WTC11 (cell line): ENCODE results near the gene SMOC2. TPM values are rescaled to one million over a fixed set of nuclear protein-coding genes. Genes with fewer than 3 reads are reported as not detected.

Source experiments
- ATAC-seq: fragments of 200-7000 bp; cut with Tn5 transposase; 2 replicates; pipeline ENCODE4 v1.10.0; 2021; ENCODE audit warnings: mild to moderate bottlenecking, moderate library complexity
- CTCF ChIA-PET: fragments of 300-600 bp; sonication (Branson Sonifier 250); formaldehyde crosslinking; loops from one replicate; lab custom pipeline; 2021; ENCODE audit warnings: antibody characterized with exemption; lab: Charles Lee
- POLR2A ChIA-PET: fragments of 350-600 bp; sonication (Branson Sonifier 250); formaldehyde crosslinking; loops from one replicate; lab custom pipeline; 2021; ENCODE audit warnings: antibody characterized with exemption; lab: Charles Lee
- DNase-seq: peaks from one replicate; pipeline ENCODE4 v3.0.0; 2021; ENCODE audit warnings: low spot score
- H3K27ac Mint-ChIP-seq: 2 replicates; pipeline ENCODE4 v1.8.0; 2021; ENCODE audit warnings: mixed read lengths
- H3K27me3 Mint-ChIP-seq: 2 replicates; pipeline ENCODE4 v1.8.0; 2021; ENCODE audit warnings: low read depth, mild to moderate bottlenecking, moderate library complexity, mixed read lengths
- H3K36me3 Mint-ChIP-seq: 2 replicates; pipeline ENCODE4 v1.8.0; 2021; ENCODE audit warnings: mixed read lengths
- H3K4me1 Mint-ChIP-seq: 2 replicates; pipeline ENCODE4 v1.8.0; 2022; ENCODE audit warnings: mixed read lengths
- H3K4me3 Mint-ChIP-seq: 2 replicates; pipeline ENCODE4 v1.8.0; 2021; ENCODE audit warnings: mild to moderate bottlenecking, moderate library complexity, mixed read lengths
- H3K9me3 Mint-ChIP-seq: 2 replicates; pipeline ENCODE4 v1.8.0; 2021; ENCODE audit warnings: mixed read lengths
- ARID4B ChIP-seq: sonication (generic); formaldehyde crosslinking; IDR thresholded peaks from 2 replicates; pipeline ENCODE4 v1.8.0; 2023; ENCODE audit warnings: missing genetic modification reagents, mild to moderate bottlenecking, borderline replicate concordance
- ATF1 ChIP-seq: sonication (generic); formaldehyde crosslinking; IDR thresholded peaks from 2 replicates; pipeline ENCODE4 v1.8.1; 2023; ENCODE audit warnings: mild to moderate bottlenecking, moderate library complexity, missing genetic modification reagents
- CDX4 ChIP-seq: fragments of 250-450 bp; sonication (Bioruptor Pico); IDR thresholded peaks from 2 replicates; pipeline ENCODE4 v1.9.0; 2021; ENCODE audit warnings: moderate library complexity, mild to moderate bottlenecking, inconsistent platforms, borderline replicate concordance
- E2F4 ChIP-seq: sonication (generic); formaldehyde crosslinking; IDR thresholded peaks from 2 replicates; pipeline ENCODE4 v1.8.1; 2022; ENCODE audit warnings: low read depth, mild to moderate bottlenecking, moderate library complexity, missing genetic modification reagents, borderline replicate concordance
- KAT7 ChIP-seq: sonication (generic); formaldehyde crosslinking; IDR thresholded peaks from 2 replicates; pipeline ENCODE4 v1.8.1; 2023; ENCODE audit warnings: missing genetic modification reagents, mild to moderate bottlenecking, borderline replicate concordance
- NR3C1 ChIP-seq: sonication (generic); formaldehyde crosslinking; conservative IDR thresholded peaks from 2 replicates; pipeline ENCODE4 v1.8.1; 2023; ENCODE audit warnings: low read depth, mild to moderate bottlenecking, missing genetic modification reagents
- PRRX2 ChIP-seq: fragments of 250-450 bp; sonication (Bioruptor Pico); IDR thresholded peaks from 2 replicates; pipeline ENCODE4 v1.8.0; 2021; ENCODE audit warnings: mild to moderate bottlenecking
- SMAD4 ChIP-seq: sonication (generic); formaldehyde crosslinking; IDR thresholded peaks from 2 replicates; pipeline ENCODE4 v1.8.0; 2022; ENCODE audit warnings: mild to moderate bottlenecking, missing genetic modification reagents
- SOX15 ChIP-seq: fragments of 250-450 bp; sonication (Bioruptor Pico); IDR thresholded peaks from 2 replicates; pipeline ENCODE4 v1.9.0; 2021; ENCODE audit warnings: mild to moderate bottlenecking
- TCF7 ChIP-seq: sonication (generic); formaldehyde crosslinking; IDR thresholded peaks from 2 replicates; pipeline ENCODE4 v1.8.0; 2022; ENCODE audit warnings: mild to moderate bottlenecking, low read depth, missing genetic modification reagents, moderate library complexity
- ZNF671 ChIP-seq: fragments of 250-450 bp; sonication (Bioruptor Pico); IDR thresholded peaks from 2 replicates; pipeline ENCODE4 v1.8.0; 2021; ENCODE audit warnings: mild to moderate bottlenecking
- total RNA-seq: library from RNA; stranded (reverse); gene quantifications from 3 replicates; pipeline ENCODE4 v1.2.3, GENCODE V29; 2021
- TF ChIP-seq, protein P1 (sequence below): sonication (generic); formaldehyde crosslinking; IDR thresholded peaks from 2 replicates; pipeline ENCODE4 v1.8.1; 2023; ENCODE audit warnings: mild to moderate bottlenecking, moderate library complexity, missing genetic modification reagents
- TF ChIP-seq, protein P2 (sequence below): fragments of 250-450 bp; sonication (Bioruptor Pico); IDR thresholded peaks from 2 replicates; pipeline ENCODE4 v1.9.0; 2021; ENCODE audit warnings: mild to moderate bottlenecking, borderline replicate concordance
- TF ChIP-seq, protein P3 (sequence below): sonication (generic); formaldehyde crosslinking; IDR thresholded peaks from 2 replicates; pipeline ENCODE4 v1.8.1; 2023; ENCODE audit warnings: mild to moderate bottlenecking, missing genetic modification reagents
- TF ChIP-seq, protein P4 (sequence below): sonication (generic); formaldehyde crosslinking; conservative IDR thresholded peaks from 2 replicates; pipeline ENCODE4 v1.8.1; 2022; ENCODE audit warnings: mild to moderate bottlenecking, missing genetic modification reagents

The SMOC2 gene
- total RNA-seq, 1 experiment from 2014 or later: 3.9 TPM

DNA sequence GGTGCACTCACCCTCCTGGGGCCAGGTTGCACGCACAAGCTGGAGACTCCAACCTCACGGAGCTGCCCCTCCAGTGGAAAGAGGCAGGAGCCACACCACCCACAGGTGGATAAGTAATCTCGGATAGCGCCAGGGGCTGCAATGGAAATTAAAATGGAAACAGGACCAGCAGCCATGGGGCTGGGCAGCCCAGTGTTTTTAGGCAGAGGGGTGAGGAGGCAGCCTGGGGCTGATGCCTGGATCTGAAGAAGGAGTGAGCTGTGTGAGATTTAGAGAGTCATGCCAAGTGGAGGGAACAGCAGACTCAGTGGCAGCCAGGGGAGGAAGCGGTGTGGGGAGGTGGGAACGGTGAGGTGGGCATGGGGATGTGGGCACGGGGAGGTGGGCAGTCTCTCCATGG, 275.6 kb downstream of the SMOC2 start (continued):
- TF ChIP-seq, protein P1, sequence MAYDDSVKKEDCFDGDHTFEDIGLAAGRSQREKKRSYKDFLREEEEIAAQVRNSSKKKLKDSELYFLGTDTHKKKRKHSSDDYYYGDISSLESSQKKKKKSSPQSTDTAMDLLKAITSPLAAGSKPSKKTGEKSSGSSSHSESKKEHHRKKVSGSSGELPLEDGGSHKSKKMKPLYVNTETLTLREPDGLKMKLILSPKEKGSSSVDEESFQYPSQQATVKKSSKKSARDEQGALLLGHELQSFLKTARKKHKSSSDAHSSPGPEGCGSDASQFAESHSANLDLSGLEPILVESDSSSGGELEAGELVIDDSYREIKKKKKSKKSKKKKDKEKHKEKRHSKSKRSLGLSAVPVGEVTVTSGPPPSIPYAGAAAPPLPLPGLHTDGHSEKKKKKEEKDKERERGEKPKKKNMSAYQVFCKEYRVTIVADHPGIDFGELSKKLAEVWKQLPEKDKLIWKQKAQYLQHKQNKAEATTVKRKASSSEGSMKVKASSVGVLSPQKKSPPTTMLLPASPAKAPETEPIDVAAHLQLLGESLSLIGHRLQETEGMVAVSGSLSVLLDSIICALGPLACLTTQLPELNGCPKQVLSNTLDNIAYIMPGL (CRISPR knock-in tag): no peak
- TF ChIP-seq, protein P2, sequence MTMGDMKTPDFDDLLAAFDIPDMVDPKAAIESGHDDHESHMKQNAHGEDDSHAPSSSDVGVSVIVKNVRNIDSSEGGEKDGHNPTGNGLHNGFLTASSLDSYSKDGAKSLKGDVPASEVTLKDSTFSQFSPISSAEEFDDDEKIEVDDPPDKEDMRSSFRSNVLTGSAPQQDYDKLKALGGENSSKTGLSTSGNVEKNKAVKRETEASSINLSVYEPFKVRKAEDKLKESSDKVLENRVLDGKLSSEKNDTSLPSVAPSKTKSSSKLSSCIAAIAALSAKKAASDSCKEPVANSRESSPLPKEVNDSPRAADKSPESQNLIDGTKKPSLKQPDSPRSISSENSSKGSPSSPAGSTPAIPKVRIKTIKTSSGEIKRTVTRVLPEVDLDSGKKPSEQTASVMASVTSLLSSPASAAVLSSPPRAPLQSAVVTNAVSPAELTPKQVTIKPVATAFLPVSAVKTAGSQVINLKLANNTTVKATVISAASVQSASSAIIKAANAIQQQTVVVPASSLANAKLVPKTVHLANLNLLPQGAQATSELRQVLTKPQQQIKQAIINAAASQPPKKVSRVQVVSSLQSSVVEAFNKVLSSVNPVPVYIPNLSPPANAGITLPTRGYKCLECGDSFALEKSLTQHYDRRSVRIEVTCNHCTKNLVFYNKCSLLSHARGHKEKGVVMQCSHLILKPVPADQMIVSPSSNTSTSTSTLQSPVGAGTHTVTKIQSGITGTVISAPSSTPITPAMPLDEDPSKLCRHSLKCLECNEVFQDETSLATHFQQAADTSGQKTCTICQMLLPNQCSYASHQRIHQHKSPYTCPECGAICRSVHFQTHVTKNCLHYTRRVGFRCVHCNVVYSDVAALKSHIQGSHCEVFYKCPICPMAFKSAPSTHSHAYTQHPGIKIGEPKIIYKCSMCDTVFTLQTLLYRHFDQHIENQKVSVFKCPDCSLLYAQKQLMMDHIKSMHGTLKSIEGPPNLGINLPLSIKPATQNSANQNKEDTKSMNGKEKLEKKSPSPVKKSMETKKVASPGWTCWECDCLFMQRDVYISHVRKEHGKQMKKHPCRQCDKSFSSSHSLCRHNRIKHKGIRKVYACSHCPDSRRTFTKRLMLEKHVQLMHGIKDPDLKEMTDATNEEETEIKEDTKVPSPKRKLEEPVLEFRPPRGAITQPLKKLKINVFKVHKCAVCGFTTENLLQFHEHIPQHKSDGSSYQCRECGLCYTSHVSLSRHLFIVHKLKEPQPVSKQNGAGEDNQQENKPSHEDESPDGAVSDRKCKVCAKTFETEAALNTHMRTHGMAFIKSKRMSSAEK (CRISPR knock-in tag): no peak

GRCh38 chr6:168717491-168717890, 276.5 kb downstream of the SMOC2 start:
- TF ChIP-seq SMAD4 (CRISPR knock-in tag) (no peak), SOX15 (CRISPR knock-in tag) (no peak), E2F4 (CRISPR knock-in tag) (no peak), CDX4 (CRISPR knock-in tag) (no peak), TCF7 (CRISPR knock-in tag) (no peak), ARID4B (no peak), PRRX2 (no peak), NR3C1 (CRISPR knock-in tag) (no peak), KAT7 (no peak), ATF1 (CRISPR knock-in tag) (no peak), ZNF671 (no peak)
- TF ChIP-seq, protein P3, sequence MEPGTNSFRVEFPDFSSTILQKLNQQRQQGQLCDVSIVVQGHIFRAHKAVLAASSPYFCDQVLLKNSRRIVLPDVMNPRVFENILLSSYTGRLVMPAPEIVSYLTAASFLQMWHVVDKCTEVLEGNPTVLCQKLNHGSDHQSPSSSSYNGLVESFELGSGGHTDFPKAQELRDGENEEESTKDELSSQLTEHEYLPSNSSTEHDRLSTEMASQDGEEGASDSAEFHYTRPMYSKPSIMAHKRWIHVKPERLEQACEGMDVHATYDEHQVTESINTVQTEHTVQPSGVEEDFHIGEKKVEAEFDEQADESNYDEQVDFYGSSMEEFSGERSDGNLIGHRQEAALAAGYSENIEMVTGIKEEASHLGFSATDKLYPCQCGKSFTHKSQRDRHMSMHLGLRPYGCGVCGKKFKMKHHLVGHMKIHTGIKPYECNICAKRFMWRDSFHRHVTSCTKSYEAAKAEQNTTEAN: no peak
- TF ChIP-seq, protein P2 (CRISPR knock-in tag): no peak
- TF ChIP-seq, protein P4, sequence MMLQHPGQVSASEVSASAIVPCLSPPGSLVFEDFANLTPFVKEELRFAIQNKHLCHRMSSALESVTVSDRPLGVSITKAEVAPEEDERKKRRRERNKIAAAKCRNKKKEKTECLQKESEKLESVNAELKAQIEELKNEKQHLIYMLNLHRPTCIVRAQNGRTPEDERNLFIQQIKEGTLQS (CRISPR knock-in tag): no peak
- Mint-ChIP-seq H3K27ac (no peak overlapping the region), H3K36me3 (peaks cover 34% of the 10 kb centered on the region), H3K9me3 (peaks cover 42% of the 10 kb centered on the region), H3K4me3 (no peak overlapping the region), H3K27me3 (peaks cover 8% of the 10 kb centered on the region), H3K4me1 (no peaks in the 10 kb centered on the region)
- ChIA-PET POLR2A (no interaction called here), CTCF (no interaction called here)
- no peak for ATAC-seq
- DNase-seq: no peak
